Mucosa of stomach (tissue), 1 donor: ENCODE results near the gene AGAP2.

ENCODE experiments used
- H3K27me3 ChIP-seq: one replicate; pipeline ENCODE4 v1.7.0; 2013; ENCODE audit warnings: mild to moderate bottlenecking, low read length; ENCODE audit not compliant: control insufficient read depth, insufficient read depth
- H3K36me3 ChIP-seq: one replicate; pipeline ENCODE4 v1.7.0; 2013; ENCODE audit warnings: low read length; ENCODE audit not compliant: control insufficient read depth, insufficient read depth
- H3K4me1 ChIP-seq: one replicate; pipeline ENCODE4 v1.7.0; 2013; ENCODE audit warnings: mild to moderate bottlenecking, low read length; ENCODE audit not compliant: control insufficient read depth, insufficient read depth
- H3K4me3 ChIP-seq: one replicate; pipeline ENCODE4 v1.7.0; 2013; ENCODE audit warnings: low read length
- H3K9ac ChIP-seq: one replicate; pipeline ENCODE4 v1.7.0; 2013; ENCODE audit warnings: mild to moderate bottlenecking, low read length, moderate library complexity
- H3K9me3 ChIP-seq: one replicate; pipeline ENCODE4 v1.7.0; 2013; ENCODE audit warnings: mild to moderate bottlenecking, low read length, moderate library complexity; ENCODE audit not compliant: control insufficient read depth
- donor health status: Pancreatic carcinoma.

AGAP2 gene

DNA sequence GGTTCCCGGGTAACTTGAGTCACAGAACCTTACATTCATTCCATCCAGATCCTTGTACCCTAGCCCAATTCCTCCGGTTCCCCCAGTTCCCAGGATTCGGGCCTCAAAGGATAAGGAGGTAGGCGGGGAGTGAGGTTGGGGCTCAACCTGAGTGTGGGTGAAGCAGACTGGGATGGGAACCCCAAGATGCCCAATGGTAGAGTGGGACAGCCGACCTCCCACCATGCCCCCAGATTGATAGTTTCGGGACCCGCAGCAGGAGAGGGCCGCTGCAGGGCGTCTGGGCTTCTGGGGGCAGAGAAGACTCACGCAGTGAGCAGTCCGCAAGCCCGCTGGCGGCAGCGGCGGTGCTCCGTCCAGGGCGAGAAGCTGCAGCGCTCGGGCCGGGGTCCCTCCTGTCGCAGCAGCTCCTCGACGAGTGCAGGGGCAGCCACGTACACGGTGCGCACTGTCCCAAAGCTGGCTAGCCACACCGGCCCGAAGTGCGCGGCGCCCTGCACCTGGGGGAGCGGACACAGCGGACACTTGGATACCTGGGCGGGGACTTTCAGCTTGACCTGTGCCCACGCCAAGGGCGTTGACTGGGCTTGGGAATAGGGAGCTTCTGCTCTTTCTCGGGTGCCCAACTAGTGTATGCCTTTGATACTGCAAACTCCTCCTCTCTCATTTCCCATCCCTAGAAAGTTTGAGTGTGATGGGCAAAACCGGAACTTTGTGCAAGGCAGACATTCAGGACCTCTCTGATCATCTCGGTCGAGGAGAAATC lies 27.3 kb upstream of the AGAP2 start:
- no peak overlapping the region for H3K9ac ChIP-seq
- peaks cover 40% of the 10 kb centered on the region for H3K27me3 ChIP-seq
- H3K36me3 ChIP-seq: no peaks in the 10 kb centered on the region
- peaks cover 28% of the 10 kb centered on the region for H3K4me1 ChIP-seq
- H3K9me3 ChIP-seq: no peaks in the 10 kb centered on the region
- H3K4me3 ChIP-seq: no peak overlapping the region

DNA sequence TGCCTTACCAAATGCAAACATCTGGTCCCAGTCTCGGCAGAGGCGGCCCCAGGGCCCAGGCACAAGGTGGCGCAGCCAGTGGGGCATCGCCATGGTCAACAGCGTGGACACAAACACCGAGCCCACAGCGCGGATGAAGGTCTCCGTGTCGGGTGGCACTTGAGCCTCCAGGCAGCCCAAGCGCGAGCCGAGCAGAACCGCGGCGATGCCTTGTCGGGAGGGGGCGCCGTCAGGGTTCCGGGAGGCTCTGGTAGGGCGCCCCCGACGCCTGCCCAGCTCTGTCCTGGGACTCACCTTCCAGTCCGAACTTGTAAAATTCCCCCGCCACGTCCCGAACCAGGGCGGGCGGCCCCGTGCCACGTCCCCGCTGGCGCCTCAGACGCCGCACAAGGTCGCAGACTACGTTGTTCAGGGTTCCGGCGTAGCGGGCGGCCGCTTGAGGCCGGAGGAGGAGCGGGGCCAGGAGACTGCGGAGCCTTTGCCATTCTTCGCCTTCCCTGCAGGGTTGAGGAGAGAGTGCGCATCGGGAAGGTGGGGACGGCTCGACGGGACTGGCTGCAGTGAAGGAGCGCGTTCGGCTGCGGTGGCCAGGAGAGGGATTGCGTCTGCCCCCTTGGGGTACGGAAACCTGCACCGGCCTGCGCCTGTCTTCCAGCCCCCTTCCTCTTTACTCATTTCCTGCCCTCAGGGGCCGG lies 26.6 kb upstream of the AGAP2 start:
- Histone ChIP-seq H3K27me3 (peaks cover 40% of the 10 kb centered on the region), H3K9ac (peak overlapping the region; percentile 62)

DNA sequence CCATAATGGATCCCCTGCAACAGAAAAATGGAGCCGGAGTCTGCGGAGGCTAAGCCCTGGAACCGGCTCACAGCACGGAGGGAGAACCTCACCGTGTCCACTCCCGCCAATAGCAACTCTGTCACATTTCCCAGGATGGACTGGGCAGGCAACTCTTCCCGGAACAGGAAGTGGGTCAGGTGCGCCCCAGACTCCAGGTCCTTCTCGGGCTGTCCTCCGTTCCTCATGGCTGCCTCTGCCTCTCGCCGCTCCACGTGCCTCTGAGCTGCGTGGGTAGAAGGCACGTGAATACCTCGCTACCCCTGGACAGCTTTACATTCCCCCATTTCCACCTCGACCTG lies 26.1 kb upstream of the AGAP2 start:
- peaks cover 28% of the 10 kb centered on the region for H3K4me1 ChIP-seq
- H3K9me3 ChIP-seq: no peaks in the 10 kb centered on the region
- no peaks in the 10 kb centered on the region for H3K36me3 ChIP-seq
- peak overlapping the region; percentile 64 for H3K4me3 ChIP-seq
- H3K27me3 ChIP-seq: peaks cover 40% of the 10 kb centered on the region
- peak overlapping the region; percentile 62 for H3K9ac ChIP-seq

More for the DNA sequence above, 26.6 kb upstream of the AGAP2 start:
- H3K4me1 ChIP-seq: peaks cover 28% of the 10 kb centered on the region
- H3K36me3 ChIP-seq: no peaks in the 10 kb centered on the region
- no peaks in the 10 kb centered on the region for H3K9me3 ChIP-seq
- peak overlapping the region; percentile 64 for H3K4me3 ChIP-seq

DNA sequence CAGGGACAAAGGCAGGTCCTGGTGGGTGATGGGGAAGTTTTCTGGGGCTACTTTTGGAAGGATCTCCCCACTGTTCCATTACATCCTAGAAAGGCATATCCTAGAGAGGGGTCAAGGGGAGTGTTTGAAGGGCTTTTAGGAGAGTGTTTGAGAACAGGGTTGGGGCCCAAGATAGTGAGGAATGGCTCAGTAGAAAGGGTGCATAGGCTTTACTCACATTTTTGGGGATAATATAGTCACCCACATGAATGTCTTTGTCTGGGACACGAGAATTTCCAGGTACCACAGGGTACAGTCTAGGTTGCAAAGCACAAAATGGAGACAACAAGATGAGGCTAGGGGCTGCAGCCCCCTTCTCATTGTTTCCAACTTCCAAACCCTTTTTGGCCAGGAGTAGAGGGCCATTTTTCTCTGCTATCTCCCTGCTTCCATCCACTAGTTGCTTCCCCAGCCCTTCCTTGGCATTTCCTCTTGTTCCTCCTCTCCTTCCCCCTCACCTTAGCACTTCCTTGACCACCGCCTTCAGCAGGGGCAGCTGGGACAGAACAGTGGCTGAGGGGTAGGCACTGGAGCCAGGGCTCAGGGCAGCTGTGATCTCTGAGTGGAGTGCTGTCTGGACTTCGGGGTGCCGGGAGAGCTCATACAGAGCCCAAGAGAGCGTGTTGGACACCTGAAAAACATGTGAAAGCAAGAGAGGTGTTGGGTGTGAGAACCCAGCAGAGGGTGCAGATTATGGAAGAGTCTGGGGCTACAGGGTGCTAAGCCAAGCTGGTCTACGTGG lies 25.5 kb upstream of the AGAP2 start:
- no peaks in the 10 kb centered on the region for H3K36me3 ChIP-seq
- H3K4me3 ChIP-seq: peak overlapping the region; percentile 64
- peaks cover 28% of the 10 kb centered on the region for H3K4me1 ChIP-seq
- no peaks in the 10 kb centered on the region for H3K9me3 ChIP-seq
- H3K9ac ChIP-seq: no peak overlapping the region
- H3K27me3 ChIP-seq: peaks cover 40% of the 10 kb centered on the region

DNA sequence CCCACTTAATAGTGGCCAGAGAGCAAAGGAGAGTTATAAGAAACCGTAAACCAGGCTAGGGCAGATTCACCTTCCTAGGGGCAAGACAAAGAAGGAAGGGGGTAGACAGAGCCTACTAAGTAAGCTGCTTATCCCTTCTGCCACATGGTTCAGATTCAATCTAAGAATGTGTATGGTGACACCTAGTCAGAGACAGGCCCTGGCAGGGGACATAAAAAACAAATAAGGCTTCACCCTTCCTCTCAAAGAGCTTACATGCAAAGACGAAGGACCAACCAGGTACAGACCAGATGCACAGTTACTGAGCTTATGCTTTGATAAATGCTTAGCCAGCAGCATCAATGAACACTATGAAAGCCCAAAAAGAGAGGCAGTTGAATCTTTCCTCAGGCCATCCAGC lies 23.9 kb upstream of the AGAP2 start:
- Histone ChIP-seq H3K4me1 (peaks cover 28% of the 10 kb centered on the region), H3K36me3 (no peaks in the 10 kb centered on the region), H3K27me3 (peaks cover 39% of the 10 kb centered on the region), H3K9ac (no peak overlapping the region), H3K4me3 (no peak overlapping the region), H3K9me3 (no peaks in the 10 kb centered on the region)

DNA sequence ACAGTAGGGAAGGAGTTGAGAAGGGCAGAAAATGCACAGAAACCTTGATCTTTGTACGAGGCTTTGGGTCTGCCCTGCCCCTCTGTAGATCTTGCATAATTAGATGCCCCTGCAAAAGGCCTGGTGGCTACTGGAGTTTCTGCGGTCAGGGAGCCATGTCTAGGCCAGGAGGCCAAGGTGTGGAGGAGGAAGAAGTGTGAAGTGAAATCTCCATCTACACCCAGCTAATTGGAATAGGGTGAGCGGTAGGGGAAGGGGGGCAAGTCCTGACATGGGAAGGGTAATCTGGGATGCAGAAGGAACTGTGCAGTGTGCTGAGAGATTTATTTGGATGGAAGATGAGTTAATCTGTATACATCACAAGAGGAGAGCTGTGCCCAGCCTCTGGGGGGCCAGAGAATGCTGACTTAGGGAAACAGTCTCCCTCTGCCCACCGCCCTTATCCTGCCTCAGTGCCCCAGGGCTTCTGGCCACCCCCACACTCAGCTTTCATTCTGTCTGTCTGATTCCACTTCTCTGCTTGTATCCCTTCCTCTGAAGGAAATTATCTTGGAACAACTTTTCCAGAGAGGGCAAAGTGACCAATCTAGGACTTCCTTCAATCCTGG lies 23.0 kb upstream of the AGAP2 start:
- H3K4me1 ChIP-seq: peaks cover 23% of the 10 kb centered on the region
- H3K9me3 ChIP-seq: no peaks in the 10 kb centered on the region
- H3K36me3 ChIP-seq: no peaks in the 10 kb centered on the region
- peaks cover 30% of the 10 kb centered on the region for H3K27me3 ChIP-seq
- no peak overlapping the region for H3K9ac ChIP-seq
- no peak overlapping the region for H3K4me3 ChIP-seq

DNA sequence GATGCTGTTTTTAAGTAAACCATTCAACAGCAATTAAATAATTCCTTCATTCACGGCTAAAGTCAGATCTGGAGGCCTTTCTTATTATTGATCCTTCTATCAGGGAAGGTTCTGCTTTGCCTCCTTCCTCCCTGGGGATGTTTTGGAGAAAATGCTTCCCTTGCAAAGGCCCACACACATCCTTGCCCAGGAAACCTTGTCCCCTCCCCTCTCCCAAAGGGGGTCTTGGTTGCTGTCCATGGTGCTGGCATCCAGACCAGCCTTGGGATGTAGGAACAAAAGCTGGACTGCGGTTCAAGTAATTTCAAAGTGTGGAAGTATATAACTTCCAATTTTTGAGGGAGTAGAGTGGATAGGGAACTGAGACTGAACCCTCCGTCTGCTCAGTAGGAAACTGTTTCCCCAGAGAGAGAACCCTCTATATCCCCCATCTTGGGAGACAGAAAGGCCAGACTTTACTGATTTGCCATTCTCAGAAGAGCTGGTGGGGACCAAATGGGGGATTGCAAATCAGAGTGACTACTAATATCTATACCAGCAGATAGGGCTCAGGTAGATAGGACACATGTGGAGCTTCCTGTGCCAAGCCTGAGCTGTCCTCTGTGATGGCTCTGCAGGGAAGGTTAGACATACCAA lies 21.9 kb upstream of the AGAP2 start:
- H3K9ac ChIP-seq: no peak overlapping the region
- peaks cover 19% of the 10 kb centered on the region for H3K27me3 ChIP-seq
- no peaks in the 10 kb centered on the region for H3K36me3 ChIP-seq
- no peaks in the 10 kb centered on the region for H3K9me3 ChIP-seq
- H3K4me1 ChIP-seq: peaks cover 20% of the 10 kb centered on the region
- H3K4me3 ChIP-seq: no peak overlapping the region

DNA sequence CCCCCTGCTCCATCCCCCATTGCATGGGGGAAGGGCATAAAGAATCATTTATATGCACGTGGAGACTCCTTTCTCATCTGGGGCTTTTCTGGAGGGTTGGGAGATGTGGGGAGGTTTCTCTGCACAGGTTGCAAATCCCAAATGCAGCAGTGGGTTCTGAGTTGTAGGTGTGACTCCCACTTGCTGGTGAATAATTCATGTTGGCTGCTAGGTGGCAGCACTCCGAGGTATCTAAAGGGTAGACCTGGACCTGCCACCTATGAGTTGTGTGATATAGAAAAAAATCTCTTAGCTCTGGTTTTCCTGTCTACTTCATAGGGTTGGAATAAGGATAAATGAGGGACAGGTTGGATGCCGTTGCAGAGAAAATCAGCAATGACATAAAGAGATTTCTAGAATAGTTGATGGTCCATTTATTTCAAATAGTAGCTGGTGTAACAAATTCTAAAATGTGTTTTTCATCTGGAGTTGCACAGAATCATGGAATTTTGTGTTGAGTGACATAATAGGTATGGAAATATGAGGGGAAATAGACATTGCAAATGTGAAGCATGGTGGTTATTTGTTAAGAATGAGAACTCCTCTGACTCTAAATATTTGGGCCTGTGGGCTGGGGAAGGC lies 20.9 kb upstream of the AGAP2 start:
- H3K9me3 ChIP-seq: no peaks in the 10 kb centered on the region
- H3K4me1 ChIP-seq: peaks cover 13% of the 10 kb centered on the region
- no peak overlapping the region for H3K4me3 ChIP-seq
- H3K9ac ChIP-seq: no peak overlapping the region
- peaks cover 10% of the 10 kb centered on the region for H3K27me3 ChIP-seq
- H3K36me3 ChIP-seq: no peaks in the 10 kb centered on the region

DNA sequence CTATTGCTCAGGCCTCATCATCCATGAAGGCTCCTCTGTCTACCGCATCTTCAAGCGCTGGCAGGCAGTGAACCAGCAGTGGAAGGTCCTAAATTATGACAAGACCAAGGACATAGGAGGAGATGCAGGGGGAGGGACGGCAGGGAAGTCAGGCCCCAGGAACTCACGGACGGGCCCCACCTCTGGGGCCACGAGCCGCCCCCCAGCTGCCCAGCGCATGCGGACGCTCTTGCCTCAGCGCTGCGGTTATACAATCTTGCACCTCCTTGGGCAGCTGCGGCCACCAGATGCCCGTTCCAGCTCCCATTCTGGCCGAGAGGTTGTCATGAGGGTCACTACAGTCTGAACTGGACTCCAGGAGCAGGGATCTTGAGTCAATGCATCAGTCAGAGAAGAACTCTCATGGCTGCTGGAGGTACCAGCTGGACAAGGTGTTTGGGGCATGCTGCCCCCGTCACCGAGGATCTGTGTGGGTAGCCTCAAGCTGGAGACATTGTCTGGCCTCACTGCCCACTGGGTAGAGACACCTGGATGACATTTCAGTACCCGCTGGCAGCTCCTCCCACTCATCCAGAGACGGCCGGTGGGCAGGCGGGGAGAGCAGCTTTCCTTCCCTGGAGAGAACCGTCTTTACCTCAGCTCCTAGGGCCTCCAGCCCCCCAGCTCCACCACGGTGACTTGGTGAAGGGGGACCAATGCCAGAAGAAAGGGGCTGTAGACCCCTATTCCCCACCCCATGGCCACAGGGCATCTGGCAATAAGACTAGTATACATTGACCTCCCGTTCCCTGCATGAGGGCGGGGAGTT lies 20.2 kb upstream of the AGAP2 start:
- peaks cover 2% of the 10 kb centered on the region for H3K27me3 ChIP-seq
- H3K36me3 ChIP-seq: no peaks in the 10 kb centered on the region
- no peak overlapping the region for H3K4me3 ChIP-seq
- H3K9me3 ChIP-seq: no peaks in the 10 kb centered on the region
- H3K4me1 ChIP-seq: peaks cover 19% of the 10 kb centered on the region
- H3K9ac ChIP-seq: no peak overlapping the region

DNA sequence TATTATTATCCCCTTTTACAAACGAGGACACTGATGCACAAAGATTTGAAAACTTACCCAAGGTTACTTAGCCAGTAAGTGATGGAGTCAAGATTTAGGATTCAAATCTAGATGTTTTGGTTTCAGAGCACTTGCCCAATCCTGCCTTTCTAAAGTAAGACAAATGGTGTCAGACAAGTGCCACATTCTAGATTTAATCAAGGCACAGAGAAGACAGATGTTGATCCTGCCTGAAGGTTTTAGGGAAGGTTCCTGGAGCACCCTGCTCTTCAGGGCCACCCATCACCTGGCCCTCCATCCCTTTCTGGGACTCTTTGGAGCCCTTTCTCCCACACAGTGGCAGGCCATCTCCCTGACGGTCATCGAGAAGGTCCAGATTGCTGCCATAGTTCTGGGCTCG lies 19.2 kb upstream of the AGAP2 start:
- Histone ChIP-seq H3K9me3 (no peaks in the 10 kb centered on the region), H3K27me3 (no peaks in the 10 kb centered on the region), H3K4me3 (no peak overlapping the region), H3K4me1 (peaks cover 26% of the 10 kb centered on the region), H3K9ac (no peak overlapping the region), H3K36me3 (no peaks in the 10 kb centered on the region)
